GM20000 (cell line): ENCODE measurements around the gene NAPEPLD.
"Not testable (repeated sequence)": the region's sequence is repeated elsewhere in the genome, so short reads cannot be mapped to it uniquely, and the experiment has no call there.

Experiments
- DNase-seq: peaks from one replicate; pipeline ENCODE4 v3.0.0; 2012; ENCODE audit warnings: low spot score
- TF ChIP-seq, protein P1 (sequence below): IDR thresholded peaks from 2 replicates; pipeline ENCODE4 v1.5.1; 2012; ENCODE audit warnings: mild to moderate bottlenecking, control low read depth; ENCODE audit errors: extremely low read depth, missing control alignments

The NAPEPLD gene

GRCh38 chr7:103148994-103149807, at the start of gene NAPEPLD:
TSS of gene NAPEPLD (minus strand) at chr7:103149099. CDS start at chr7:103128776, 20,323 bp downstream.
- DNase-seq = peak; percentile 88
- TF ChIP-seq, protein P1, sequence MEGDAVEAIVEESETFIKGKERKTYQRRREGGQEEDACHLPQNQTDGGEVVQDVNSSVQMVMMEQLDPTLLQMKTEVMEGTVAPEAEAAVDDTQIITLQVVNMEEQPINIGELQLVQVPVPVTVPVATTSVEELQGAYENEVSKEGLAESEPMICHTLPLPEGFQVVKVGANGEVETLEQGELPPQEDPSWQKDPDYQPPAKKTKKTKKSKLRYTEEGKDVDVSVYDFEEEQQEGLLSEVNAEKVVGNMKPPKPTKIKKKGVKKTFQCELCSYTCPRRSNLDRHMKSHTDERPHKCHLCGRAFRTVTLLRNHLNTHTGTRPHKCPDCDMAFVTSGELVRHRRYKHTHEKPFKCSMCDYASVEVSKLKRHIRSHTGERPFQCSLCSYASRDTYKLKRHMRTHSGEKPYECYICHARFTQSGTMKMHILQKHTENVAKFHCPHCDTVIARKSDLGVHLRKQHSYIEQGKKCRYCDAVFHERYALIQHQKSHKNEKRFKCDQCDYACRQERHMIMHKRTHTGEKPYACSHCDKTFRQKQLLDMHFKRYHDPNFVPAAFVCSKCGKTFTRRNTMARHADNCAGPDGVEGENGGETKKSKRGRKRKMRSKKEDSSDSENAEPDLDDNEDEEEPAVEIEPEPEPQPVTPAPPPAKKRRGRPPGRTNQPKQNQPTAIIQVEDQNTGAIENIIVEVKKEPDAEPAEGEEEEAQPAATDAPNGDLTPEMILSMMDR = no peak

DNA sequence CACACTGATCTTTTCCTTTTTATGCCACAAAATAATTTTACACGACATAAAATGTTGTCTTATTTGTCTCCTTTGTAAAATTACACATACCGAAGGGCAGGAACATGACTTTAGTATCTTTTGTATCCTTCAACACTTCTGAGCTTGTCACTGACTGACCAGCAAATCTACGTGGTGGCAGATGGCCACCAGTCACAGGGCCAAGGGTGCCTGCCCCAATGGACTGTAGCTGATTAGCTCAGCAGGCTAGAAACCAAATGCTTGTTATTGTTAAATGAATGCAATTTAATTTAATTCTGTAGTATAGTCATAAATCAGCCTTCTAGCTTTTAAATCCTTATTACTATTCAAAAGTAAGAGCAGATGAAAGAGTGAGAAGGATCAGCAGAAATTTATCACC, 49.2 kb upstream of the NAPEPLD start:
- not testable (repeated sequence) for DNase-seq

DNA sequence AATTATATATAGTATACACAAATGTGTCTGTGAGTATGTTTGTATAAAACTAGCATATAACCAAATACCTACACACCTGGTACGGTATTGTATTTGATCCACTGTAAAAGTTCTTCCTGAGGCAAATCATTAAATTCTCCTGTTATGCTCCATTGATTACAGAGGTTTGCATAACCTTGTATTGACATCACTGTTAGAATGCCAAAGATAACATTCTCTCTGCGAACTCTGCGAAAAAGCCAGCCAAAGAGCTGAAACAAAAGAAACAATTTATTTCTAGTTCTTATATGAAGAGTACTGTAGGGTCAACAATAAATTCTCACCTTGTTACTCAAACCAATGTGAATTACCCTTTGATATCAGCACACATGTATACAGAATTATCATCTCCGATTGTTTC, 46.5 kb upstream of the NAPEPLD start:
- DNase-seq = not testable (repeated sequence)

DNA sequence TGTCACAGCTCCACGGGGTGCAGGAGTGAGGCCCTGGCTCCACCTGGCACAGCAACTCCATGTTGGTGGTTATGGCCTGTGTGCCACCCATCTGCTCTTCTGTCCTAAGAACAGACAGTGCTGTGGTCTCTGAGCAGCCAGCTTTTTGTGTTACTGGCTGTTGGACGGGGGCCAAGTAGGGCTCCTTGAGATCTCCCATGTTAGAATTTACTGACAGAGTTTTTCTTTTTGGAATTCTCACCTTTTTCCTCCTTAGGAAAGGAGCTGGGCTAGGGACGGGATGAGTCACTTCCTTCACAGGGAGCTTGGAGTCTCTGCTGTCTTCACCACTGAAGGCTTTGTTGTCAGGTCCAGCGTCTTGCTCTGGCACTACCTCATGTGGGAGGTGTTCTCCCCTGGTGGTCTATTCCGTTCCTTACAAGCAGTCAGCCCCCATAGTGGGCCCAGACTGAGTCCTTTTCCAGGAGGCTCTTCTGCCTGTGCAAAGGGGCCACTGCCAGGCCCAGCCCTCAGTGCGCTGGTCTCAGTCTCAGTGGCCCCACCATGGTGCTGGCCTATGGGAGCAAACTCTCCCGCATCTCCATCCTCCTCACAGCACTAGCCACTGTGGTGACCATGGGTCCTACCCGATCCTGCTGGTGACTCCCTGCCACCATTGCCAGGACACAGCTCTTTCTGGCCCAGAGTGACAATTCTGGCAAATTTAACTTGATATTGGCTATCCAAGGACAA, 23.7 kb upstream of the NAPEPLD start:
- not testable (repeated sequence) for DNase-seq

DNA sequence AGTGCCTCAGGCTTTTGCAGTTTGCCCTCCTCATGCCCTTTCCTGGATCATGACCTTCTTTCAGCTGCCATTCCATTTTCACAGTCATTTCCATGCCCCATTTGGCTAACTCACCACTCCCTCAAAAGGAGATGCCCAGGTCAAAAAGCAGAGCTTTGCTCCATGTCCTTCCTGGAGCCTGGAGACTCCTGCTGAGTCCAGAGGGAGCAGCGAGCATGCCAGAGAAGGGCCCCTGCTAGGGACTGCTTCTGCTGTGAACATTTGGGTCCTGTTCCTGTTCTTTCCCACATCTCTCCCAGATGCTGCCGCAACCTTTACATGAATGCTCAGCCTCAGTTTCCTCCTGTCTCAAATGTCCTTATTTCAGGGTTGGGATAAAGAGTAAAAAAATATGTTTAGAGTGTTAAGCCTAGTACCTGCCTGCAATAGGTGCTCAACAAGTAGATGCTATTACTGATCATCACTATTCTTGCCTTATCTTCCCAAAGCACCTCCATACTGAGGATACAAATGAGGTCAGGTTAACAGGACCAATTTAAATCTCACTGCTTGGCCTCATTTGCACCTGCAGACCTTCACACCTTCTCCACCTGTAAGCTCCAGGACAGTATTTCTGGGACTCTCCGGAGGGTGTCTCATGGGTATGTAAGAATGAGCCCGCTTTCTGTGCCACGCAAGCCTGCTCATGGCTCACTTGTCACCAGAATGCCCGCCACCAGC, 23.0 kb upstream of the NAPEPLD start:
- DNase-seq = not testable (repeated sequence)

DNA sequence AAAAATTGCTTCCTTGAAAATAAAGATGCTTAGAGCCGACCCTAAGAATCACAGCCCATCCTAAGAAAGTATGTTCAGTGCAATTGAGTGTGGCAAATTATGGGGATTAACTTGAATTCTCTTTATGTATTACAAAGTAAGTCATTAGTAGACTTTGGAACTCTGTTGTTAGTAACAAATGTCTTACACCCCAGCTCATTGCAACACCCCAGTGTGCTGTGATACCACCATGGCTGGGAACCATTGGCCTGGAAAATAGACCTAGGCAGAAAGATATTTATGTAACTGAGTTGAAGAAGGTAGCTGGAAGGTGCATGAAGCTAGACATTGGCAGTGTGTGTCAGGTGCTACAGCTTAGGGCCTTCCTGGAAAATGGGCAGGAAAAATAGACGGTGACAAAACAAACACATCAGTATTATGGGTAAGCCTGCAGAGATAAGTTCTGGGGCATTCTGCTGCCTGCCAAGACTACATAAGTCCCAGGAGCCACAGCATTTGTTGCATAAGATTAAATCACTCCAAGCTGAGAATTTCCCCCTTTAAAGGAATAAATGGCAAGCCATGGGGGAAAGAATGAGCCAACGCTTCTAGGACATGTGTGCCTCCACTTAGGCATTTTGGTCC, 18.1 kb upstream of the NAPEPLD start:
- DNase-seq = not testable (repeated sequence)

GRCh38 chr7:103163087-103163825, 14.4 kb upstream of the NAPEPLD start:
- DNase-seq = not testable (repeated sequence)

- DNase-seq = not testable (repeated sequence)
Measured at GRCh38 chr7:103162641-103163040, 13.7 kb upstream of the NAPEPLD start.

GRCh38 chr7:103161998-103162616, 13.2 kb upstream of the NAPEPLD start:
- not testable (repeated sequence) for DNase-seq

- DNase-seq = not testable (repeated sequence)
Measured at GRCh38 chr7:103159072-103159471, 10.2 kb upstream of the NAPEPLD start.

- DNase-seq = not testable (repeated sequence)
Measured at GRCh38 chr7:103155331-103156024, 6.6 kb upstream of the NAPEPLD start.

GRCh38 chr7:103154042-103154441, 5.1 kb upstream of the NAPEPLD start:
- no peak for DNase-seq
- TF ChIP-seq, protein P1 = no peak

DNA sequence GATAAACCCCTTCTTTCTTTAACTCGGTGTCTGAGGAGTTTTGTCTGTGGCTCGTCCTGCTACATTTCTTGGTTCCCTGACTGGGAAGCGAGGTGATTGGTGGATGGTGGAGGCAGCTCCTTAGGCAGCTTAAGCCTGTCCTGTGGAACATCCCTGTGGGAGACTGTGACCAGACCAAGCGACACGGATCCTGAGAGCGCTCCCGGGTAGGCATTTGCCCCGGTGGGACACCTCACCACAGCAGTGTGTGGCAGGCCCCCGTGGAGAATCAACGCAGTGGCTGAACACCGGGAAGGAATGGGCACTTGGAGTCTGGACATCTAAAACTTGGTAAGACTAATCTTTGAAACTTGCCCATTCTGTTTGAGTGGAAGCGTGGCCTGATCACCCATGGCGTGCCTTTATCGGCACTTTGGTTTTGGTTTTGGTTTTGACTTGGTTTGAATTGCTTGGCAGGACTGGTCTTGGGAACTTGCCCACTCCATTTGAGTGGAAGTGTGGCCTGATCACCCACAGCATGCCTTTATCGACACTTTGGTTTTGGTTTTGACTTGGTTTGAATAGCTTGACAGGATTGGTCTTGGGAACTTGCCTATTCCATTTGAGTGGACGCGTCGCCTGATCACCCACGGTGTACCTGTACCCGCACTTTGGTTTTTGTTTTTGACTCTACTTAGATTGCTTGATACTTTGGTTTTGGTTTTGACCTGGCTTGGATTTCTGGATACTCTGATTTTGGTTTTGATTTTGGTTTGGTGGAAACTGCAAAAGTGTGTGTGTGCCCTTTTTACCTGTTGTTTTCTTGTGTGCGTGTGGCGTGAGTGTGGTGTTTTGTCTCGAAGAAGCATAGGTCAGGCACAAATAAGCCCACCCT, 4.1 kb upstream of the NAPEPLD start:
- DNase-seq = not testable (repeated sequence)

GRCh38 chr7:103151993-103152676, 3.2 kb upstream of the NAPEPLD start:
- not testable (repeated sequence) for DNase-seq
